ENCODE data around the gene NPPA. TPM values are rescaled to one million over a fixed set of nuclear protein-coding genes. Genes with fewer than 3 reads are reported as not detected.
"Not testable (repeated sequence)": the region's sequence is repeated elsewhere in the genome, so short reads cannot be mapped to it uniquely, and the experiment has no call there.

NPPA gene
- 0.60 TPM in 1 of 2 replicates, not detected in the other for total RNA-seq

GRCh38 chr1:11847667-11848372 is at the start of gene NPPA:
Gene NPPA (minus strand): TSS chr1:11847783. CDS start chr1:11847684, 99 bp downstream.
- no peak for DNase-seq (ENCODE audit: low read depth in 2 of 2)

GRCh38 chr1:11894501-11894900 is 46.9 kb upstream of the NPPA start:
- DNase-seq (ENCODE audit: low read depth in 2 of 2) = not testable (repeated sequence)

GRCh38 chr1:11893907-11894251 is 46.3 kb upstream of the NPPA start:
- peak; percentile 50 to 70 for DNase-seq (ENCODE audit: low read depth in 2 of 2)

- no peak for DNase-seq (ENCODE audit: low read depth in 2 of 2)
These were observed 44.0 kb upstream of the NPPA start for GRCh38 chr1:11891433-11892186.

- DNase-seq (ENCODE audit: low read depth in 2 of 2) = no peak
These were observed 41.3 kb upstream of the NPPA start for GRCh38 chr1:11888877-11889208.

GRCh38 chr1:11888206-11888876 is 40.8 kb upstream of the NPPA start:
- no peak for DNase-seq (ENCODE audit: low read depth in 2 of 2)

GRCh38 chr1:11887666-11888007 is 40.1 kb upstream of the NPPA start:
- DNase-seq (ENCODE audit: low read depth in 2 of 2) = no peak

GRCh38 chr1:11886986-11887665 is 39.5 kb upstream of the NPPA start:
- peak in 1 of 2 donors; percentile 77 for DNase-seq (ENCODE audit: low read depth in 2 of 2)

GRCh38 chr1:11885916-11886315 is 38.3 kb upstream of the NPPA start:
- DNase-seq (ENCODE audit: low read depth in 2 of 2) = no peak

- peak in 1 of 2 donors; percentile 80 for DNase-seq (ENCODE audit: low read depth in 2 of 2)
These were observed 35.4 kb upstream of the NPPA start for GRCh38 chr1:11882814-11883538.

GRCh38 chr1:11881749-11882441 is 34.3 kb upstream of the NPPA start:
- DNase-seq (ENCODE audit: low read depth in 2 of 2) = no peak

GRCh38 chr1:11880911-11881748 is 33.5 kb upstream of the NPPA start:
- no peak for DNase-seq (ENCODE audit: low read depth in 2 of 2)

- DNase-seq (ENCODE audit: low read depth in 2 of 2) = no peak
These were observed 32.6 kb upstream of the NPPA start for GRCh38 chr1:11880181-11880575.

- DNase-seq (ENCODE audit: low read depth in 2 of 2) = no peak
These were observed 32.0 kb upstream of the NPPA start for GRCh38 chr1:11879311-11880180.

- no peak for DNase-seq (ENCODE audit: low read depth in 2 of 2)
These were observed 31.3 kb upstream of the NPPA start for GRCh38 chr1:11878891-11879190.

GRCh38 chr1:11878081-11878890 is 30.7 kb upstream of the NPPA start:
- no peak for DNase-seq (ENCODE audit: low read depth in 2 of 2)

- no peak for DNase-seq (ENCODE audit: low read depth in 2 of 2)
These were observed 29.5 kb upstream of the NPPA start for GRCh38 chr1:11877074-11877473.

GRCh38 chr1:11875094-11875493 is 27.5 kb upstream of the NPPA start:
- DNase-seq (ENCODE audit: low read depth in 2 of 2) = no peak

Data from lung microvascular endothelial cell (primary cell).